Breast epithelium (tissue), 3 donors: ENCODE measurements around the gene CLNK.

Experiments used
- CTCF ChIP-seq, 3 donors: fragments of 450-650 bp; IDR thresholded peaks; one replicate each; pipeline ENCODE4 v1.5.1; 2016 to 2017; ENCODE audit warnings: antibody characterized with exemption in 3 of 3, mild to moderate bottlenecking in 3 of 3, moderate library complexity in 3 of 3
- POLR2A ChIP-seq: fragments of 450-650 bp; IDR thresholded peaks from one replicate; pipeline ENCODE4 v1.6.1; 2016; ENCODE audit warnings: antibody characterized with exemption, mild to moderate bottlenecking, moderate library complexity
- POLR2AphosphoS5 ChIP-seq, 3 donors: sonication (generic); formaldehyde crosslinking; IDR thresholded peaks; one replicate each; pipeline ENCODE4 v1.6.1; 2017; ENCODE audit warnings: antibody characterized with exemption in 3 of 3

- TF ChIP-seq CTCF (IDR thresholded peaks at IDR 0.05) = no peak
- TF ChIP-seq POLR2AphosphoS5 (IDR thresholded peaks at IDR 0.05) = no peak
- no peak for TF ChIP-seq POLR2A
Observed at GRCh38 chr4:10577018-10577417, 107.5 kb downstream of the CLNK start.
